ENCODE measurements around the gene EDIL3. TPM values are rescaled to one million over a fixed set of nuclear protein-coding genes. Genes with fewer than 3 reads are reported as not detected.

The EDIL3 gene
- total and polyA plus RNA-seq, 9 of the 15 experiments (the other 6 are each of a cell fraction or from before 2014, with no cell fraction given) = 0.09 TPM; not detected in 8

DNA sequence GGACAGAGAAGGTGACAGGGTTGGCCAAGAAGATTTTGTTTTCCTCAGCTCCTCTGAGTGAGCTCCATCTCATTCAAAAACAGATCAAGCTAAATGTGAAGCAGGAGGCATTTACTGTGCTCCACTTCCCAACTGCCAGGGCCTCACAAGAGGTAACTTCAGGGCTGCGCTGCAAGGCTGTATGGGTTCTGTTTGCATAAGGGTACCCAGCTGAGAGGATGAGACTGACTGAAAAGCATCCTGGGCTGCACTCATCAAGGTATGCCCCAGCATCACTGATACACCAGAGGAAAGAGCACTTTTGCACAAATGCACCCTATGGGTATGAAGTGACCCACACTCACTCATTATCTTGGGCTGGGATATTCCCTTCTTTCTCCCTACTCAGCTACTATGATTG, 347.8 kb downstream of the EDIL3 start:
- TF ChIP-seq BCOR (IDR thresholded peaks at IDR 0.05) = no peak
- TF ChIP-seq, protein P1, sequence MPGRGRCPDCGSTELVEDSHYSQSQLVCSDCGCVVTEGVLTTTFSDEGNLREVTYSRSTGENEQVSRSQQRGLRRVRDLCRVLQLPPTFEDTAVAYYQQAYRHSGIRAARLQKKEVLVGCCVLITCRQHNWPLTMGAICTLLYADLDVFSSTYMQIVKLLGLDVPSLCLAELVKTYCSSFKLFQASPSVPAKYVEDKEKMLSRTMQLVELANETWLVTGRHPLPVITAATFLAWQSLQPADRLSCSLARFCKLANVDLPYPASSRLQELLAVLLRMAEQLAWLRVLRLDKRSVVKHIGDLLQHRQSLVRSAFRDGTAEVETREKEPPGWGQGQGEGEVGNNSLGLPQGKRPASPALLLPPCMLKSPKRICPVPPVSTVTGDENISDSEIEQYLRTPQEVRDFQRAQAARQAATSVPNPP (IDR thresholded peaks at IDR 0.05; ENCODE audit: borderline replicate concordance, insufficient read depth, insufficient read length) = no peak
- no peak for TF ChIP-seq FUS (optimal IDR thresholded peaks at IDR 0.05; ENCODE audit: low read depth, low read length)
- TF ChIP-seq GTF2E2 (tag; IDR thresholded peaks at IDR 0.05) = no peak
- TF ChIP-seq ZNF655 (CRISPR knock-in tag; IDR thresholded peaks at IDR 0.05) = no peak
- no peak for TF ChIP-seq RBM25 (IDR thresholded peaks at IDR 0.05; ENCODE audit: low read depth, low read length, severe bottlenecking)
- no peak for TF ChIP-seq CBX1 (IDR thresholded peaks at IDR 0.05; ENCODE audit: low read depth)
- no peak for TF ChIP-seq NFE2 (IDR thresholded peaks at IDR 0.05; ENCODE audit: low read depth)
- TF ChIP-seq ARID3B (CRISPR knock-in tag; IDR thresholded peaks at IDR 0.05; ENCODE audit: borderline replicate concordance) = no peak
- no peak for TF ChIP-seq ZNF830 (CRISPR knock-in tag; IDR thresholded peaks at IDR 0.05)
- no peak for TF ChIP-seq DIDO1 (tag; IDR thresholded peaks at IDR 0.05; ENCODE audit: low read depth)
- no peak for TF ChIP-seq U2AF2 (optimal IDR thresholded peaks at IDR 0.05; ENCODE audit: low read depth, low read length)
- TF ChIP-seq ZNF444 (CRISPR knock-in tag; IDR thresholded peaks at IDR 0.05) = no peak
- TF ChIP-seq RHOXF2B (CRISPR knock-in tag; conservative IDR thresholded peaks at IDR 0.05) = no peak
- no peak for TF ChIP-seq ZNF740 (CRISPR knock-in tag; IDR thresholded peaks at IDR 0.05)
- no peak for TF ChIP-seq ZNF740 (tag; IDR thresholded peaks at IDR 0.05)
- TF ChIP-seq TFE3 (CRISPR knock-in tag; IDR thresholded peaks at IDR 0.05) = no peak
- Histone ChIP-seq H3K9me1 (ENCODE audit: control insufficient read depth, insufficient read depth, low read length) (no peaks in the 10 kb centered on the region), H3K9ac (ENCODE audit: insufficient read depth in 1 of 2, low read depth in 2 of 2, low read length in 2 of 2) (no peak overlapping the region), H2AFZ (ENCODE audit: low read depth, low read length) (no peak overlapping the region), H3K4me2 (ENCODE audit: insufficient read depth, low read length) (no peak overlapping the region), H3K9me3 (replicated peaks; ENCODE audit: control insufficient read depth, insufficient read depth, low read depth, low read length) (peaks cover 2% of the 10 kb centered on the region; the same call in 1 of the 2 replicates), H3K4me3 (no peak overlapping the region), H3K4me1 (replicated peaks in 1 of 2; ENCODE audit: control insufficient read depth in 2 of 2, insufficient read depth in 2 of 2, low read length in 2 of 2) (no peaks in the 10 kb centered on the region), H3K27ac (ENCODE audit: extremely low read depth, low read depth, low read length) (no peak overlapping the region), H3K36me3 (ENCODE audit: control insufficient read depth, insufficient read depth, low read length) (no peaks in the 10 kb centered on the region), H4K20me1 (replicated peaks; ENCODE audit: control insufficient read depth, insufficient read depth, low read length) (no peaks in the 10 kb centered on the region), H3K27me3 (ENCODE audit: control insufficient read depth in 2 of 2, insufficient read depth in 2 of 2, low read length in 2 of 2) (no peaks in the 10 kb centered on the region), H3K79me2 (ENCODE audit: control insufficient read depth, insufficient read depth, low read length) (no peaks in the 10 kb centered on the region)
- BruUV-seq (replicated peaks) = no TSS peak
- in situ Hi-C loops (cut with MboI) (no loop called here), intact Hi-C loops (cut with micrococcal nuclease) (no loop called here)
- ChIA-PET CTCF (ENCODE audit: low intra/inter-chr PET ratio) (no interaction called here), POLR2A (no interaction called here)
- 0% methylated on average over 1 of the region's 1 CpG for WGBS (ENCODE audit: insufficient coverage, low coverage, missing lambda C conversion rate)
- FAIRE-seq (no peak), ATAC-seq (no peak), DNase-seq (ENCODE audit: extremely low read depth in 1 of 4, low spot score in 3 of 4) (no peak)

All from K562 (cell line).